Gastroesophageal sphincter (tissue), 4 donors: Measurements from ENCODE around the gene SGMS1. TPM values are rescaled to one million over a fixed set of nuclear protein-coding genes. Genes with fewer than 3 reads are reported as not detected.

Experiments used
- ATAC-seq: fragments of 150-250 bp; one replicate; pipeline ENCODE4 v1.9.1; 2016; ENCODE audit warnings: mild to moderate bottlenecking, moderate library complexity
- H3K27ac ChIP-seq, 4 donors: fragments of 200-600 bp; sonication (generic) in 3 of 4; 1 replicate in 3 of 4; 2 replicates in 1 of 4; pipeline ENCODE4 v1.5.1; 2016 to 2019
- H3K27me3 ChIP-seq: fragments of 200-600 bp; sonication (generic); one replicate; pipeline ENCODE4 v1.5.1; 2019
- H3K36me3 ChIP-seq, 2 donors: fragments of 200-600 bp; sonication (generic); one replicate each; pipeline ENCODE4 v1.5.1; 2019; ENCODE audit warnings: control low read depth in 1 of 2
- H3K4me1 ChIP-seq, 3 donors: fragments of 200-600 bp; sonication (generic); 1 replicate in 2 of 3; 2 replicates in 1 of 3; pipeline ENCODE4 v1.5.1; 2016 to 2019; ENCODE audit warnings: control low read depth in 2 of 3
- H3K4me3 ChIP-seq, 2 donors: fragments of 200-600 bp; sonication (generic); one replicate each; pipeline ENCODE4 v1.5.1; 2019; ENCODE audit warnings: mild to moderate bottlenecking in 1 of 2, moderate library complexity in 1 of 2
- H3K9me3 ChIP-seq, 3 donors: fragments of 200-600 bp; sonication (generic); one replicate each; pipeline ENCODE4 v1.5.1; 2017 to 2019; ENCODE audit warnings: control low read depth in 2 of 3
- EP300 ChIP-seq: sonication (generic); formaldehyde crosslinking; IDR thresholded peaks from one replicate; pipeline ENCODE4 v1.6.1; 2017; ENCODE audit warnings: antibody characterized with exemption, mild to moderate bottlenecking
- POLR2A ChIP-seq, 2 donors: fragments of 450-650 bp; IDR thresholded peaks; one replicate each; pipeline ENCODE4 v1.6.1; 2017; ENCODE audit warnings: antibody characterized with exemption in 2 of 2, mild to moderate bottlenecking in 2 of 2, moderate library complexity in 1 of 2
- POLR2AphosphoS5 ChIP-seq: sonication (generic); formaldehyde crosslinking; IDR thresholded peaks from one replicate; pipeline ENCODE4 v1.6.1; 2017; ENCODE audit warnings: antibody characterized with exemption
- WGBS, 2 donors: methylation state at CpG; one replicate each; pipeline ENCODE4 v1.1.5; 2018; ENCODE audit warnings: low coverage in 1 of 2; 5-methylcytosine and 5-hydroxymethylcytosine counted together
- total RNA-seq, 4 donors: library from RNA; depleted of rRNA; stranded (reverse); fragments of >200 nt; gene quantifications; one replicate each; pipeline ENCODE4 v1.1.0, GENCODE V29; 2016
- TF ChIP-seq, protein P1 (sequence below), 4 experiments: fragments of 200-600 bp in 2 of 4; fragments of 450-650 bp in 2 of 4; sonication (generic) in 1 of 4; IDR thresholded peaks; one replicate each; pipeline ENCODE4 v1.5.1; 2017 to 2019; ENCODE audit warnings: antibody characterized with exemption in 4 of 4, mild to moderate bottlenecking in 2 of 4, moderate library complexity in 2 of 4

SGMS1 gene
- total RNA-seq, 4 donors from 2014 or later: 57.7 to 116 (median 66.1) TPM

DNA sequence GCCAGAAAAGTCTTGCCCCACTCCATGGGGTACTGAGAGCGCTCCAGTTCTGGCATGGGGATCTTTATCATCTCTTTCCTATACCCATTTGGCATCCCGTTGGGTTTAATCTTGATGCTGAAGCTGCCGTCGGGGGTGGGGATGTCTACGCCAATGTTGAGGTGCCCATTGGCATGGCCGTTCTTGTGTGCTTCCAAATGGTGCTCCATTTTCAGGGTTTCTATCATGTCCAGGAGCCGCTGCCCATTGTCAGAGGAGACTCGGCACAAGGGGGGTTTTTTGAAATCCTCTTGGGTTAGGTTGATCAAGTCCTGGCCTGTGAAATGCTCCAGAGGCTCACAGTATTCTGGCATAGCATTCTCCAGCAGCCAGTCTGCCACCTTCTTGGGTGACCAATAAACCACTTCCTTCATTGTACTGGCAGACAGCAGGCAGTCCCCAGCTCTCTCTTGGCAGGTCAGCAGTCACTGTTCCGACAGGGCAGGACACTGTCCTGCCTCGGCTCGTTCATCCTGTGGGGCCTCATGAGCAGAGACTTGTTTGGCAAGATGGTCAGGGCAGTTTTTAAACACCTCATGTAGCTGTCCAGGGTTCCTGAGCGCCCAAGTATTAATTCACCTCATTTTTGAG lies 279.9 kb downstream of the SGMS1 start:
- no peaks in the 10 kb centered on the region for H3K27me3 ChIP-seq
- TF ChIP-seq, protein P1, sequence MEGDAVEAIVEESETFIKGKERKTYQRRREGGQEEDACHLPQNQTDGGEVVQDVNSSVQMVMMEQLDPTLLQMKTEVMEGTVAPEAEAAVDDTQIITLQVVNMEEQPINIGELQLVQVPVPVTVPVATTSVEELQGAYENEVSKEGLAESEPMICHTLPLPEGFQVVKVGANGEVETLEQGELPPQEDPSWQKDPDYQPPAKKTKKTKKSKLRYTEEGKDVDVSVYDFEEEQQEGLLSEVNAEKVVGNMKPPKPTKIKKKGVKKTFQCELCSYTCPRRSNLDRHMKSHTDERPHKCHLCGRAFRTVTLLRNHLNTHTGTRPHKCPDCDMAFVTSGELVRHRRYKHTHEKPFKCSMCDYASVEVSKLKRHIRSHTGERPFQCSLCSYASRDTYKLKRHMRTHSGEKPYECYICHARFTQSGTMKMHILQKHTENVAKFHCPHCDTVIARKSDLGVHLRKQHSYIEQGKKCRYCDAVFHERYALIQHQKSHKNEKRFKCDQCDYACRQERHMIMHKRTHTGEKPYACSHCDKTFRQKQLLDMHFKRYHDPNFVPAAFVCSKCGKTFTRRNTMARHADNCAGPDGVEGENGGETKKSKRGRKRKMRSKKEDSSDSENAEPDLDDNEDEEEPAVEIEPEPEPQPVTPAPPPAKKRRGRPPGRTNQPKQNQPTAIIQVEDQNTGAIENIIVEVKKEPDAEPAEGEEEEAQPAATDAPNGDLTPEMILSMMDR (IDR thresholded peaks at IDR 0.05): no peak
- TF ChIP-seq POLR2AphosphoS5: no peak
- no peak for TF ChIP-seq POLR2A (IDR thresholded peaks at IDR 0.05)
- TF ChIP-seq EP300: no peak
- no peak overlapping the region for H3K4me3 ChIP-seq
- no peak overlapping the region for H3K27ac ChIP-seq
- WGBS, 2 donors: 88 to 94% methylated on average over 3 to 11 of the region's 12 CpGs
- peaks cover 0 to 9% (median 8%) of the 10 kb centered on the region in 3 donors for H3K4me1 ChIP-seq
- peaks cover 0 to 34% of the 10 kb centered on the region in 2 donors for H3K36me3 ChIP-seq
- H3K9me3 ChIP-seq: no peaks in the 10 kb centered on the region
- no peak for ATAC-seq

DNA sequence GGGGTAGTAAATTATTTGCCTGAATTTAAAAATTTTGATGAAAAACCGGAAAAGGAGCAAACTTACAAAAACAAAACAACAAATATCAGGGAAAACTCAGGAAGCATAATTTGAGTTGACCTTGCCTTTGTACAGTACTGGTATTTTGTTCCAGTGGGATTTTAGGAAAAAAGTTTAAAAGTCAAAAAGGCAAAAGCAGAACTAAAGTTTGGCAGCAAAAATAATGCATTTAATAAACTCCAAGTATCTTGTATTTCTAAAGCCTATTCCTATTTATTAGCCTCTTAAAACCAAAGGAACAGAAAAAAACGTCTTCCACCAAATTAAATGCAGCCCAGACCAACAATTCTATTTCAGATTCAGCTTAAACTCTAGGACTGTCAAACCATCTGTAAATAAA lies 281.8 kb downstream of the SGMS1 start:
- H3K36me3 ChIP-seq: peaks cover 0 to 34% of the 10 kb centered on the region in 2 donors
- H3K27me3 ChIP-seq: no peaks in the 10 kb centered on the region
- TF ChIP-seq EP300: no peak
- no peak for TF ChIP-seq POLR2A (IDR thresholded peaks at IDR 0.05)
- TF ChIP-seq, protein P1 (IDR thresholded peaks at IDR 0.05): no peak
- no peak for TF ChIP-seq POLR2AphosphoS5
- no peak overlapping the region for H3K27ac ChIP-seq
- ATAC-seq: no peak
- no peaks in the 10 kb centered on the region for H3K9me3 ChIP-seq
- H3K4me1 ChIP-seq: no peaks in the 10 kb centered on the region
- WGBS, 2 donors: 51 to 58% methylated on average over 2 of the region's 2 CpGs
- no peak overlapping the region for H3K4me3 ChIP-seq

DNA sequence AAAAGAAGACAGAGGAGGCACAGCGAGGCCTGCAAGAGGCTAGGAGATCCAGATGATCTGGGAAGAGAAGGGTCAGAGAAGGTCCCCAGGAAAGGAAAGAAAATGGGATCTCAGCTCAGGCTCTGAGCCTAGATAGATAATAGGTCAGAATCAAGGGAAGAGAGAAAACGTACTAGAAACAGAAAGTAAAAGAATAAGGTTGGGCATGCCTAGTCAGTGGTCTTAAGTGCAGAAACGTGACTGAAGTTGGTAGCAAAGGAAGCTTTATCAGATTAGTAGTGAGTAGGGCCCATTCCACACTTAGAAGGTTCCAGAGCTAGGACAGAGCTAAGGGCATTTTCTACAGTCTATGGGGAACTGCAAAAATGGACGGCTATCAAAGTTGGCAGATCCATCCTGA lies 287.6 kb downstream of the SGMS1 start:
- Histone ChIP-seq H3K4me3 (no peak overlapping the region), H3K27ac (no peak overlapping the region), H3K36me3 (peaks cover 0 to 23% of the 10 kb centered on the region in 2 donors), H3K4me1 (no peaks in the 10 kb centered on the region), H3K27me3 (no peaks in the 10 kb centered on the region), H3K9me3 (no peaks in the 10 kb centered on the region)
- ATAC-seq: no peak
- WGBS, 2 donors: 78 to 91% methylated on average over 3 to 4 of the region's 4 CpGs
- TF ChIP-seq POLR2A (IDR thresholded peaks at IDR 0.05): no peak

DNA sequence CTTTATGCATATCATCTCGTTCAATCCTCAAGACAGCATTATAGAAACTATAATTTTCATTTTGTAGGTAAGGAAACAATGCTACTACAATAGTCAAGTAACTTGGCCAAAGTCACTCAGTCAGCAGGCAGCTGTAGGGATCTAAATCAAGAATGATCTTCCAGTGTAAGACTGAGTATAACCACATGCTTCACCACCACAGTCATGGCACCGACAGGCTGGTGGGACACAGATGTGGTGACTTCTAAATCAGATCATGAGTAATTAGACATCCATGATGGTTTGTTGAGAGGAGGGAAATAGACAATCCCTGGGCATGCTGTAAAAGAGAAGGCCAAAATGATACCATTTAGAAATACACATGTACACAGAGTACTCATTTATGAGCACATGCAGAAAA lies 288.4 kb downstream of the SGMS1 start:
- Histone ChIP-seq H3K27ac (no peak overlapping the region), H3K36me3 (peaks cover 0 to 17% of the 10 kb centered on the region in 2 donors), H3K9me3 (no peaks in the 10 kb centered on the region), H3K4me3 (no peak overlapping the region), H3K27me3 (no peaks in the 10 kb centered on the region), H3K4me1 (no peaks in the 10 kb centered on the region)
- no peak for ATAC-seq
- TF ChIP-seq EP300 (no peak), POLR2AphosphoS5 (no peak), POLR2A (IDR thresholded peaks at IDR 0.05) (no peak)
- TF ChIP-seq, protein P1 (IDR thresholded peaks at IDR 0.05): no peak
- WGBS, 2 donors: 95 to 100% methylated on average over 2 of the region's 2 CpGs

DNA sequence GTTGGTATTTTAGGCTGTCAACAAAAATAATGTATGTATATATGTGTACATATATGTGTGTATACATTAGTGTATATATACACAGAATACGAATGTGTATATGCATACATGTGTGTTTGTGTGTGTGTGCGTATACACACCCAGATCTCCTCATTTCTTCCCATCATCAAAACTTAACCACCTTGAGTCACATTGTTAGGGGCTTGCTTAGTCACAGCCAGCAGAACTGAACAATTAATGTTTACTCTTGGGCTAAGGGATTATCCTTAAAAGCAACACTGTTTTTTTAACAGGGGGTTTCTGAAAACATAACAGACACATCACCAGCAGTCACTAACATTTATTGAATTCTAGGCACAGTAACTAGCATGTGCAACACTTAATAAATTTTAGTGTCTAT lies 289.5 kb downstream of the SGMS1 start:
- Histone ChIP-seq H3K9me3 (no peaks in the 10 kb centered on the region), H3K4me3 (no peak overlapping the region), H3K36me3 (peaks cover 0 to 9% of the 10 kb centered on the region in 2 donors), H3K27me3 (no peaks in the 10 kb centered on the region), H3K27ac (no peak overlapping the region), H3K4me1 (peaks cover 0 to 8% (median 0%) of the 10 kb centered on the region in 3 donors)
- 82 to 100% methylated on average over 2 of the region's 2 CpGs for WGBS, 2 donors
- no peak for ATAC-seq
- TF ChIP-seq EP300 (no peak), POLR2A (IDR thresholded peaks at IDR 0.05) (no peak), POLR2AphosphoS5 (no peak)
- TF ChIP-seq, protein P1 (IDR thresholded peaks at IDR 0.05): no peak
